Activated CD4-positive, CD25-positive, alpha-beta regulatory T cell treated with anti-CD3 and anti-CD28 coated beads, Interleukin-2, amount 50 U/mL, for 24 hours (primary cell): Measurements from ENCODE around the gene RRAD.
"Not testable (repeated sequence)": the region's sequence is repeated elsewhere in the genome, so short reads cannot be mapped to it uniquely, and the experiment has no call there.

Experiments
- ATAC-seq, 2 donors: fragments of 150-1000 bp; cut with Tn5 transposase; one replicate each; pipeline ENCODE4 v1.10.0; 2021; ENCODE audit warnings: mild to moderate bottlenecking in 1 of 2, moderate library complexity in 1 of 2

Gene RRAD

DNA sequence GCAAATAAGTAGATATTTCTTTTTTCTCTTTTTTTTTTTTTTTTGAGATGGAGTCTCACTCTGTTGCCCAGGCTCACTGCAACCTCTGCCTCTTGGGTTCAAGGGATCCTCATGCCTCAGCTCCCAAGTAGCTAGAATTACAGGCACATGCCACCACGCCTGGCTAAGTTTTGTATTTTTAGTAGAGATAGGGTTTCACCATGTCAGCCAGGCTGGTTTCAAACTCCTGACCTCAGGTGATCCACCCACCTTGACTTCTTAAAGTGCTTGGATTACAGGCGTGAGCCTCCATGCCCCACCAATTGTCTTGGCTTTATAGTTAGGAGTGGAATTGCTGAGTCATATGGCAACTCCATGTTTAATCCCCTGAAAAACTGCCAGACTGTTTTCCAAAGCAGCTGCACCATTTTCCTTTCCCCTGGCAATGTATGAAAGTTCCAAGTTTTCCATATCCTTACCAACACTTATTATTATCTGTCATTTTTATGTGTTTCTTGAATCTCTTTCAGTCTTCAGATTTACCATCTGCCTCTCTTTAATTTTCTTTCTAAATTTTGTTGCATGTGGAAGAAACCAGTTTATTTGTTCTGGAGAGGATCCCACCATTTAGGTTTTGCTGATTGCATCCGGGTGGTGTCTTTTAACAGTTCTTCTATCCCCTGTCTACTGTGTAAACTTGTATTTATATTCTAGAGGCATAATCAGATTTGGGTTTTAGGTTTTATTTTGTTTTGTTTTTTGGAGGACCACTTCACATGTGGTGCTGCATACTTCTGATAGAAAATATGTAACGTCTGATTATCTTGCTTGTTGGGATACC lies 25.8 kb upstream of the RRAD start:
- ATAC-seq = no peak

GRCh38 chr16:66950437-66950836 lies 25.1 kb upstream of the RRAD start:
- no peak for ATAC-seq

GRCh38 chr16:66949472-66949871 lies 24.1 kb upstream of the RRAD start:
- ATAC-seq = no peak

GRCh38 chr16:66948837-66949225 lies 23.5 kb upstream of the RRAD start:
- ATAC-seq = no peak

DNA sequence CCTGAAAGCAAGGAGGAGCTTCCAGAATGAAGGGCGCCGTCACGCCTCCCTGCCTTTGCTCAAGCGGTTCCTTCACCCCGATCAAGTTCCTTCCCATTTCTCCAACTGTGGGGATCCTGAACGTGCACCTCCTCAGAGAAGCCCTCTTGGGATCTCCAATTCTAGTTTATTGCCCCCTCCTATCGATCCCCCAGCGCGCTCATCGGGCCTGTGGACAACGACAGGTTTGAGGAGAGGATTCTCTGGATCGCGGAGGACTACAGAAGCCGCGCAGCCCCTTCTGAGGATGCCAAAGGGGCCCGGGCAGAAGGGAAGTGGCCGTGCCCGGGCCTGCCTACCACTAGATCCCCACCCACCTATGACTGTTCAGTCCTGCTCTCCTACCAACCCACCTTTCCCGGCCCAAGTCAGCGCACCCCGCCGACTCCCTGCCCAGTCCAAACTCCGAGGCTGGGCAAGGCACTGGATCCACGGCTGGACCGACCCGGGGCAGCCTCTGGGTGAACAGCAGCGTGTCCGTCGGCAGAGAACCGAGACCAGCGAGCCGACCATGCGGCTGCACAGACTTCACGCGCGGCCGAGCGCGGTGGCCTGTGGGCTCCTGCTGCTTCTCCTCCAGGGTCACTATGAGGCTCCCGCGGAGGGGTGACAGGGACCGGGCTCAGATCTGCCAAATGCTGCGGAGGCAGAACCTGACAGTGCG lies 22.9 kb upstream of the RRAD start:
- ATAC-seq = peak; percentile 7 to 22

GRCh38 chr16:66947302-66948065 lies 22.1 kb upstream of the RRAD start:
- ATAC-seq = peak; percentile 76 to 85

DNA sequence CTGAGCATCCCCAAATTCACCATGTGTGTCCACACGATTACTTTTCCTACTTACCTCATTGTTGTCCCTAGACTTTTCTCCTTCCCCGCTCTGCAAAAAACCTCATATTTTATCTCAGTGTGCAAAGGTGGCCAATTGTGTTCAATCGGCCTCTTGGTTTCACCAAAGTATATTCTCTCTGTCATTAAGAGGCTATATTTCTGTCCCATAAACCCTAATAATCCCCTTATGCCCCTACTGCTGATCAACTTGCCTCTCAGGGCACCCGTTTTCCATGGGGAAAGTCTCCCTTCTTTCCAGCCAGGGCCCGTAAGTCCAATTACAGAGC lies 21.6 kb upstream of the RRAD start:
- ATAC-seq = no peak

GRCh38 chr16:66946541-66946940 lies 21.2 kb upstream of the RRAD start:
- ATAC-seq = no peak

GRCh38 chr16:66945939-66946338 lies 20.6 kb upstream of the RRAD start:
- no peak for ATAC-seq

DNA sequence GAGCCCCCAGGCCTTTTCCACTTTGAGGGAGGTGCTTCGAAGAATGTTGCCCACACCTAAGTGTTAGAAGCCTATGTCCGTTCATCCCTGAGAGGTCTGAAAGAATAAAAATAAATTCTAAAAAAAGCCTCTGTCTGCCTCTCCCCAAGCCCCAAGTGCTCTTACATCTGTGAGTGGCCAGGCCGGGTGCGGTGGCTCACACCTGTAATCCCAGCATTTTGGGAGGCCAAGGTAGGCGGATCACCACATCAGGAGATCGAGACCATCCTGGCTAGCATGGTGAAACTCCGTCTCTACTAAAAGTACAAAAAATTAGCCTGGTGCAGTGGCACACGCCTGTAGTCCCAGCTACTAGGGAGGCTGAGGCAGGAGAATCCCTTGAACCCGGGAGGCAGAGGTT lies 19.6 kb upstream of the RRAD start:
- ATAC-seq = not testable (repeated sequence)

- ATAC-seq = no peak
Measured at GRCh38 chr16:66944054-66944441, 18.7 kb upstream of the RRAD start.

DNA sequence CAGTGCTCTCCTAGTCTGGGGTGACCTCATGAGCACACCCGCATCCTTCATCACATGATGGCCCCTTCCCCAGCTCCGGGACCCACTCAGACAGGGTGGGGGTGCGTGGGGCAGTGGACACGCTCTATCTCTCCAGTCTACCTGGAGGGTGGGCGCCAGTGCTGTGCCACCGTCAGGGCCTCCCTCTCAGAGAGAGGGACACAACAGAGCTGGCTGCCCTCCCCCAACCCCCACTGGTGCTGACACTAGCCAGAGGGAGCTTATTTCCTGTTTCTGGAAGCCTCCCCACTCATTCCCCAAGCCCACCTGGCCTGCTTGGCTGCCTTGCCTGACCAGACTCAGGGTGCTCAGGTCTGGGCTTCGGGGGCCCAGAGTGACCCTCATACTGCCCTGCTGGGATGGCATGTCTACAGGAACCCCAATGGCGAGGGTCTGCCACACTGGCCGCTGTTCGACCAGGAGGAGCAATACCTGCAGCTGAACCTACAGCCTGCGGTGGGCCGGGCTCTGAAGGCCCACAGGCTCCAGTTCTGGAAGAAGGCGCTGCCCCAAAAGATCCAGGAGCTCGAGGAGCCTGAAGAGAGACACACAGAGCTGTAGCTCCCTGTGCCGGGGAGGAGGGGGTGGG lies 18.2 kb upstream of the RRAD start:
- ATAC-seq = no peak

GRCh38 chr16:66942981-66943380 lies 17.6 kb upstream of the RRAD start:
- no peak for ATAC-seq

DNA sequence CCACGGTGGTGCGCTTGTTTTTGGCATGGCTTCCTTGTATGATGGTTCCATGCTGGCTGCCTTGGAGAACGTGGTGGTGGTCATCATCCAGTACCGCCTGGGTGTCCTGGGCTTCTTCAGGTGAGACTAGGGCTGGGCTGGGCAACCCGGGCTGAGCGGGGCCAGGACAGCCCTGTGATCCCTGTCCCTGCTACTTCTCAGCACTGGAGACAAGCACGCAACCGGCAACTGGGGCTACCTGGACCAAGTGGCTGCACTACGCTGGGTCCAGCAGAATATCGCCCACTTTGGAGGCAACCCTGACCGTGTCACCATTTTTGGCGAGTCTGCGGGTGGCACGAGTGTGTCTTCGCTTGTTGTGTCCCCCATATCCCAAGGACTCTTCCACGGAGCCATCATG lies 14.9 kb upstream of the RRAD start:
- no peak for ATAC-seq

DNA sequence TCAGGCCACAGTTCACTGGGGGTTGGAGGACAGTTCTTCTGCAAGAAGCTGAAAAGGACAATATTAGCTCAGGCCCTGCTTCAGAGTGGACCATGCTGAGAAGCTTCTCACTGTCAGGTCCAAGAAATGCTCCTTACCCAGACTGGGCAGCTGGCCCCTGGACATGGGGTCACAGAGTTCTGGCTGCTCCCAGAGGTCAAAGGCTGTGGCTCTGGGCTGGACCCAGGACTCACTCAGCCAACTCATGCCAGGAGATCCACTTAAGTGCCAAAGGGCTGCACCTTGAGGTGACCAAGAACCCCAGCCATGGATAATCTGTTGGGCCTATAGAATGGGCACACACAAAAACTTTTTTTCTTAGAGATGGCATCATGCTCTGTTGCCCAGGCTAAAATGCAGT lies 14.0 kb upstream of the RRAD start:
- ATAC-seq = no peak

- ATAC-seq = no peak
Measured at GRCh38 chr16:66937725-66938337, 12.5 kb upstream of the RRAD start.

DNA sequence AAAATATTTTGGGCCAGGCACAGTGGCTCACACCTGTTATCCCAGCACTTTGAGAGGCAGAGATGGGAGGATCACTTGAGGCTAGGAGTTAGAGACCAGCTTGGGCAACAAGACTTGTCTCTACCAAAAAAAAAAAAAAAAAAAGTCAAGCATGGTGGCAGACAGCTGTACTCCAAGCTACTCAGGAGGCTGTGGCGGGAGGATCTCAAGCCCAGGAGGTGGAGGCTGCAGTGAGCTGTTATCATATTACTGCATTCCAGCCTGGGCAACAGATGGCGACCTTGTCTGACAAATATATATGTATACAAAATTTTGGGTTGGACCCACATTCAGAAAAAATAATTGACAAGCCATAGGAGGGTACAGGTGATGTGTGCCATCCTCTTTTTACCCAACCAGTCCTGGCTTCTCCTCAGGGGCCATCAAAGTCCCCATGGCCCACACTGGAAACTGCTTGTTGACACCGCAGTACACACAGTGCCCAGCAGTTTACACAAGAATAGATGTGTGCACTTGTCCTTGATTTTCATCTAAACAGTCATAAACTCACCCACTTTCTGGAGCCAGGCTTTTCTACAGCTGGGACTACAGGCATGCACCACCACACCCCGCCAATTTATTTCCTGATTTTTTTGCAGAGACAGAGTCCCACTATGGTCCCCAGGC lies 11.7 kb upstream of the RRAD start:
- no peak for ATAC-seq

DNA sequence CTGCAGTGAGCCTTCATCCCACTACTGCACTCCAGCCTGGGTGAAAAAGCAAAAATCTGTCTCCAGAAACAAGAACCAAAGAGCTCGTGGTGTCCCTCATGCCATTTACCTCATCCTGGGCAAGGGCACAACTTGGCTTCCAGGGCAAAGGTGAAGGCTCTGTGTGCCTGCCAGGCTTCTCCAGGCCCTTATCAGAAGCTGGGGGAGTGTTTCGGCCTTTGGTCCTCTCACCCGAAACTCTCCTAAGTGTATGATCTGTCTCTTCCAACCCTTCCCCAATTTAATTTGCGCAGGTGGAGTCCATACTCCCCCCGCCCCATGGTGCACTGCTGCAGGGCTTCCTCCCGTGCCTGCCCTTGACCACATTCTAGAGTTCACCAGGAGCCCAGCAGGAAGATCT lies 11.1 kb upstream of the RRAD start:
- no peak for ATAC-seq

DNA sequence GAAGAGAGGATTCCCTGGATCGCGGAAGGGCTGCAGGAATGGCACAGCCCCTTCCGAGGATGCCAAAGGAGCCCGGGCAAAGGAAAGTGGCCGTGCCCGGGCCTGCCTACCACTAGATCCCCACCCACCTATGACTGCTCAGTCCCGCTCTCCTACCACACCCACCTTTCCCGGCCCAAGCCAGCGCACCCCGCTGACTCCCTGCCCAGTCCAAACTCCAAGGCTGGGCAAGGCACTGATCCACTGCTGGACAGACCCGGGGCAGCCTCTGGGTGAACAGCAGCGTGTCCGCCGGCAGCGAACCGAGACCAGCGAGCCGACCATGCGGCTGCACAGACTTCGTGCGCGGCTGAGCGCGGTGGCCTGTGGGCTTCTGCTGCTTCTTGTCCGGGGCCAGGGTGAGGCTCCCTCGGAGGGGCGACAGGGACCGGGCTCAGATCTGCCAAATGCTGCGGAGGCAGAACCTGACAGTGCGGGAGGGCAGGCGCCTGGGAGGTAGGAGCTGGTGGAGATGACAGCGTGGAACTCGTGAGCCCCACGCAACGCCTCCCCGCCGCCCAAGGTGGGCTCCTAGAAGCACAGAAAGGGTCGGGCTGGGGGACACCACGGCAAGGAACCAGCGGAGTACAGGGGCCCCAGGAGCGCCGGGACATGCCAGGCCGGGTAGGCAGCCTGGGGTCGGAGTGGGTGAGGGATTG lies 10.1 kb upstream of the RRAD start, which contains the start of gene CES2:
CES2 (plus strand) TSS at position 203 of the 698 bp plus-strand sequence; CDS start at position 323, 120 bp downstream.
- ATAC-seq = no peak

DNA sequence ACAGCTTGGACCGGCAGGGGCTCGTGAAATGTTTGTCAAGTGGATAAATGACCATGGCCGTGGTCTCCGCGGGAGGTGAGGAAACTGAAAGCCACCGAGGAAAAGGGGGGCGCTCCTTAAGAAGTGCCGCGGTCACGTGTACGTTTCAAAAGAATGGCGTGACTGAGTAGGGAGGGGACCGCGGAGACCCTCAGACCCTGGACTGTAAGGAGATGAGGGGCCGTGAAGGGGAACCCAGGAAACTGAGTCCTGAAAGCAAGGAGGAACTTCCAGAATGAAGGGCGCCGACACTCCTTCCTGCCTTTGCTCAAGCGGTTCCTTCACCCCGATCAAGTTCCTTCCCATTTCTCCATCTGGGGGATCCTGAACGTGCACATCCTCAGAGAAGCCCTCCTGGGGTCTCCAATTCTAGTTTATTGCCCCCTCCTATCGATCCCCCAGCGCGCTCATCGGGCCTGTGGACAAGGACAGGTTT lies 9.5 kb upstream of the RRAD start:
- ATAC-seq = not testable (repeated sequence)

GRCh38 chr16:66934138-66934838 lies 9.0 kb upstream of the RRAD start, which contains the start of gene CIAO2B:
Gene CIAO2B, minus strand, starts transcription at chr16:66934402. Its CDS starts 38 bp downstream, at chr16:66934364.
- peak; percentile 86 for ATAC-seq
